CD14-positive monocyte (primary cell): ENCODE measurements around the gene SCUBE2. TPM values are rescaled to one million over a fixed set of nuclear protein-coding genes. Genes with fewer than 3 reads are reported as not detected.

Experiments
- DNase-seq, 3 donors: peaks; one replicate each; pipeline ENCODE4 v3.0.0-alpha.2; 2011 to 2022
- H2AFZ ChIP-seq: 2 replicates; pipeline ENCODE4 v1.6.0; 2012; ENCODE audit warnings: mild to moderate bottlenecking, low read depth, low read length, inconsistent platforms; ENCODE audit not compliant: insufficient read depth, poor library complexity, severe bottlenecking
- H3K27ac ChIP-seq, 2 donors: 1 replicate in 1 of 2; 2 replicates in 1 of 2; pipeline ENCODE4 v1.5.1; 2012 to 2013; ENCODE audit warnings: low read length in 2 of 2, control low read depth in 1 of 2, inconsistent platforms in 1 of 2, low read depth in 1 of 2, mild to moderate bottlenecking in 1 of 2
- H3K27me3 ChIP-seq, 2 donors: one replicate each; pipeline versions ENCODE4 v1.6.0 to v1.6.1; 2011 to 2013; ENCODE audit warnings: low read length in 2 of 2; ENCODE audit not compliant: control insufficient read depth in 2 of 2, insufficient read depth in 2 of 2
- H3K36me3 ChIP-seq, 2 donors: replicated peaks in 1 of 2; 1 replicate in 1 of 2; 2 replicates in 1 of 2; pipeline versions ENCODE4 v1.5.1 to v1.6.1; 2012 to 2013; ENCODE audit warnings: low read length in 2 of 2, control low read depth in 1 of 2, inconsistent platforms in 1 of 2, mild to moderate bottlenecking in 1 of 2; ENCODE audit not compliant: insufficient read depth in 2 of 2, control insufficient read depth in 1 of 2
- H3K4me1 ChIP-seq, 2 donors: 1 replicate in 1 of 2; 2 replicates in 1 of 2; pipeline versions ENCODE4 v1.5.1 to v1.6.1; 2012 to 2013; ENCODE audit warnings: low read length in 2 of 2, control low read depth in 1 of 2, inconsistent platforms in 1 of 2, mild to moderate bottlenecking in 1 of 2, moderate library complexity in 1 of 2; ENCODE audit not compliant: insufficient read depth in 2 of 2, control insufficient read depth in 1 of 2
- H3K4me2 ChIP-seq: replicated peaks from 2 replicates; pipeline ENCODE3; 2012; ENCODE audit warnings: low read length, moderate library complexity, mild to moderate bottlenecking; ENCODE audit not compliant: poor library complexity, severe bottlenecking; ENCODE audit errors: extremely low read depth
- H3K4me3 ChIP-seq, 3 experiments: fragments of 200-600 bp in 1 of 3; sonication (generic) in 1 of 3; replicated peaks in 1 of 3; 1 replicate in 2 of 3; 2 replicates in 1 of 3; pipeline ENCODE4 v1.5.1; 2011 to 2013; ENCODE audit warnings: low read length in 3 of 3, mild to moderate bottlenecking in 3 of 3, control low read depth in 2 of 3, low read depth in 2 of 3, inconsistent platforms in 1 of 3, moderate library complexity in 1 of 3
- H3K79me2 ChIP-seq: 2 replicates; pipeline ENCODE4 v1.6.0; 2012; ENCODE audit warnings: mild to moderate bottlenecking, control low read depth, inconsistent platforms, low read length, moderate library complexity; ENCODE audit not compliant: insufficient read depth
- H3K9ac ChIP-seq: 2 replicates; pipeline ENCODE4 v1.6.0; 2017; ENCODE audit warnings: low read length, mild to moderate bottlenecking; ENCODE audit not compliant: insufficient read depth, poor library complexity, severe bottlenecking
- H3K9me3 ChIP-seq, 2 donors: replicated peaks in 1 of 2; 1 replicate in 1 of 2; 2 replicates in 1 of 2; pipeline versions ENCODE4 v1.5.1 to v1.6.1; 2012 to 2013; ENCODE audit warnings: low read length in 2 of 2, control low read depth in 1 of 2; ENCODE audit not compliant: control insufficient read depth in 1 of 2, insufficient read depth in 1 of 2
- H4K20me1 ChIP-seq: 2 replicates; pipeline ENCODE4 v1.6.0; 2012; ENCODE audit warnings: mild to moderate bottlenecking, low read length, control low read depth, moderate library complexity; ENCODE audit not compliant: insufficient read depth
- H3K27ac Mint-ChIP-seq, 7 donors: one replicate each; pipeline ENCODE4 v1.8.0; 2020; ENCODE audit warnings: mild to moderate bottlenecking in 7 of 7, mixed read lengths in 7 of 7, moderate library complexity in 6 of 7, inconsistent platforms in 2 of 7
- H3K27me3 Mint-ChIP-seq, 3 donors: one replicate each; pipeline ENCODE4 v1.8.0; 2021 to 2022; ENCODE audit warnings: low read depth in 3 of 3, mild to moderate bottlenecking in 3 of 3, mixed read lengths in 3 of 3, moderate library complexity in 3 of 3, inconsistent platforms in 1 of 3
- H3K36me3 Mint-ChIP-seq, 2 donors: one replicate each; pipeline ENCODE4 v1.8.0; 2020; ENCODE audit warnings: mixed read lengths in 2 of 2, inconsistent platforms in 1 of 2, mild to moderate bottlenecking in 1 of 2
- H3K4me1 Mint-ChIP-seq: one replicate; pipeline ENCODE4 v1.8.0; 2020; ENCODE audit warnings: mild to moderate bottlenecking, mixed read lengths
- H3K4me3 Mint-ChIP-seq, 2 donors: one replicate each; pipeline ENCODE4 v1.8.0; 2020; ENCODE audit warnings: mild to moderate bottlenecking in 2 of 2, mixed read lengths in 2 of 2, moderate library complexity in 1 of 2
- H3K9me3 Mint-ChIP-seq, 7 donors: one replicate each; pipeline ENCODE4 v1.8.0; 2020 to 2022; ENCODE audit warnings: mixed read lengths in 7 of 7, mild to moderate bottlenecking in 6 of 7, moderate library complexity in 6 of 7, inconsistent platforms in 2 of 7
- CTCF ChIP-seq: fragments of 200-600 bp; IDR thresholded peaks from one replicate; pipeline ENCODE4 v1.8.0; 2022; ENCODE audit warnings: antibody characterized with exemption, mild to moderate bottlenecking
- WGBS: methylation state at CpG from one replicate; pipeline ENCODE4 v1.1.5; 2013; ENCODE audit warnings: missing lambda C conversion rate; ENCODE audit not compliant: insufficient coverage; 5-methylcytosine and 5-hydroxymethylcytosine counted together
- intact Hi-C, 2 donors: fragments of 100-400 bp; cut with micrococcal nuclease; formaldehyde crosslinking; loops; one replicate each; pipeline versions ENCODE4 v1.15.0 to v1.15.1; 2023
- polyA plus RNA-seq, 3 donors: library from polyadenylated mRNA; depleted of rRNA in 1 of 3; unstranded in 2 of 3; stranded (reverse) in 1 of 3; fragments of 300-500 nt in 2 of 3; fragments of >200 nt in 1 of 3; fragmentation: Illumina TruSeq in 2 of 3; gene quantifications; 1 replicate in 2 of 3; 2 replicates in 1 of 3; pipeline ENCODE4 v1.2.3, GENCODE V29; 2012 to 2021

The SCUBE2 gene
- polyA plus RNA-seq, 3 donors: 0.21 to 0.36 TPM; not detected in 1

- DNase-seq: peak; percentile 74 to 86 (median 80)
- Histone ChIP-seq H3K4me1 (peaks cover 18 to 19% of the 10 kb centered on the region in 2 donors), H3K4me3 (peak overlapping the region; percentile 16 to 56 (median 40)), H3K36me3 (no peaks in the 10 kb centered on the region), H3K27ac (peak overlapping the region; percentile 68 to 73), H4K20me1 (no peaks in the 10 kb centered on the region), H3K79me2 (no peaks in the 10 kb centered on the region), H3K9me3 (no peaks in the 10 kb centered on the region), H3K4me2 (peak overlapping the region; percentile 60), H3K9ac (peak overlapping the region; percentile 5), H3K27me3 (no peaks in the 10 kb centered on the region), H2AFZ (peak overlapping the region; percentile 69)
- no CpG with 5 or more reads among the region's 4 CpGs for WGBS
- H3K27ac Mint-ChIP-seq: peak overlapping the region; percentile 79 to 93 (median 89)
- H3K27me3 Mint-ChIP-seq: peaks cover 0 to 2% (median 1%) of the 10 kb centered on the region in 3 donors
- peak; percentile 43 for TF ChIP-seq CTCF
- intact Hi-C loops: loop anchor here in 1 of 2 donors (10.0 kb wide), 1 partner anchor 46 kb away; no protein-coding TSS in a partner anchor
- H3K9me3 Mint-ChIP-seq: peaks cover 0 to 4% (median 1%) of the 10 kb centered on the region in 7 donors
- H3K4me1 Mint-ChIP-seq: peaks cover 31% of the 10 kb centered on the region
- peak overlapping the region; percentile 65 to 83 for H3K4me3 Mint-ChIP-seq
- no peaks in the 10 kb centered on the region for H3K36me3 Mint-ChIP-seq
Observed at GRCh38 chr11:9060700-9061111, 30.7 kb downstream of the SCUBE2 start.

- no peak overlapping the region for H3K4me3 Mint-ChIP-seq
- no peak overlapping the region for H3K4me3 ChIP-seq
- peaks cover 26% of the 10 kb centered on the region for H3K4me1 Mint-ChIP-seq
- H3K36me3 ChIP-seq: no peaks in the 10 kb centered on the region
- H3K4me2 ChIP-seq: no peak overlapping the region
- no peaks in the 10 kb centered on the region for H3K27me3 ChIP-seq
- no peak overlapping the region for H3K27ac ChIP-seq
- H3K9ac ChIP-seq: no peak overlapping the region
- H3K9me3 ChIP-seq: no peaks in the 10 kb centered on the region
- H4K20me1 ChIP-seq: no peaks in the 10 kb centered on the region
- TF ChIP-seq CTCF: no peak
- peaks cover 18 to 19% of the 10 kb centered on the region in 2 donors for H3K4me1 ChIP-seq
- H3K79me2 ChIP-seq: no peaks in the 10 kb centered on the region
- no peak overlapping the region for H2AFZ ChIP-seq
- H3K27ac Mint-ChIP-seq: no peak overlapping the region
- H3K27me3 Mint-ChIP-seq: peaks cover 0 to 4% (median 1%) of the 10 kb centered on the region in 3 donors
- H3K36me3 Mint-ChIP-seq: no peaks in the 10 kb centered on the region
- H3K9me3 Mint-ChIP-seq: no peaks in the 10 kb centered on the region
- DNase-seq: no peak
- WGBS: no CpG with 5 or more reads among the region's 3 CpGs
- intact Hi-C loops: no loop called here
Observed at GRCh38 chr11:9059406-9059805, 32.0 kb downstream of the SCUBE2 start.
